Fibroblast of skin of left biceps (primary cell): ENCODE measurements around the gene FPR2.
"Not testable (repeated sequence)": the region's sequence is repeated elsewhere in the genome, so short reads cannot be mapped to it uniquely, and the experiment has no call there.

Source experiments
- DNase-seq, 2 experiments: peaks; one replicate each; pipeline ENCODE4 v3.0.0-alpha.2; 2013; ENCODE audit warnings: low read depth in 2 of 2

FPR2 gene

GRCh38 chr19:51739466-51740213 lies 21.3 kb upstream of the FPR2 start:
- no peak for DNase-seq

DNA sequence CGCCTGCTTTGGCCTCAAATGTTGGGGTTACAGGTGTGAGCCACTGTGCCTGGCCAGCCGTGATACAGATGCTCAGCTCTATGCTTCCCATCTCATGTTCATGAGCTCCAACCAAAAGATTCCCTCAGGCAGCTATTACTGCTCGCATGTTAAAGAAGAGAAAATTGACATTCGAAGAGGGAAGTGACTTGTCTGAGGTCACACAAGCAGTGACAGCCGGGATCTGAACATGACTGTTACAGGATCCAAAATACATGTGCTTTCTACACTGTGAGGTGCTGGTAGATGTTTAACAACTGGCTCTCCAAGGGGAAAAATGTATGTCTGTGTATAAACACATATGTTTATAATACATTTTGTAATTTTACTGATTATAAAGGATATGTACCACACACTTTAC lies 20.6 kb upstream of the FPR2 start:
- DNase-seq = no peak

GRCh38 chr19:51742789-51743188 lies 18.2 kb upstream of the FPR2 start:
- peak; percentile 45 to 46 for DNase-seq

DNA sequence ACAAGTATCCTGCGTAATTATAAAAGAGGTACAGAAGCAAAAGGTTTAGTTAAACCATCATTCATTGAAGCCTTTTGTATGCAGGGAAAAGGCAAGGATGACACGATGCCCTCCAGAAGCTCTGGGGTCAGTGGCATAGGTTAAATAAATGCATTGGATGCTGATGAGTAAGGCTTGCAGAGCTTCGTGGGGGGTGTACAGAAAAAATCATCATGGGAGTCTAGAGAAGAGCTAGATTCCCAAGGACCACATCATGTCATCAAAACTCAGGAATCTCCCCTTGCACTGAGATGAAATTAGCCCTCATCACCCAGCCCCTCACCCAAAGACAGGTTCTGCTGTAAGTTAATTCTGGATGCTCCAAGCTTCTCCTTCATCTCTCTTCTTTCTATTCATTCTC lies 17.6 kb upstream of the FPR2 start:
- no peak for DNase-seq

DNA sequence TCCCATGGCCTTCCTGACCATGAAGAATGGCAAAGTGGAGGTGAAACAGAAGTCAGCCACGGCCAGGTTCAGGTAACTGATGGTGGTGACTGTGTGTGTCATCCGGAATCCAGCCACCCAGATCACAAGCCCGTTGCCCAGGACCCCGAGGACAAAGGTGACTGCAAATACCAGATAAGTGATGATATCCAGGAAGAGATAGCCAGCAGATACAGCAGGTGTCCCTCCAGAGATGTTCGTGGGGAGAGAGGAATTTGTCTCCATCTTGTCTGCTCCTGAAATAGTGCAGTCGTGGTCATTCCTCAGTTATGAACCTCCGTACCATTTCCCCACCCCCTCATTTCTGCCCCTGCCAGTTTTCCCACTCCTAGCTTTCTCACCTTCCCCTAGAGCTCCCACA lies 14.2 kb upstream of the FPR2 start:
- DNase-seq = no peak

GRCh38 chr19:51749979-51750378 lies 11.0 kb upstream of the FPR2 start:
- DNase-seq = no peak

- DNase-seq = no peak
Observed at GRCh38 chr19:51750400-51751094, 10.4 kb upstream of the FPR2 start.

GRCh38 chr19:51751655-51752054 lies 9.3 kb upstream of the FPR2 start, which contains the start of gene FPR1:
TSS of gene FPR1 (minus strand) at chr19:51751878. CDS start at chr19:51746994, 4,884 bp downstream.
- no peak for DNase-seq

DNA sequence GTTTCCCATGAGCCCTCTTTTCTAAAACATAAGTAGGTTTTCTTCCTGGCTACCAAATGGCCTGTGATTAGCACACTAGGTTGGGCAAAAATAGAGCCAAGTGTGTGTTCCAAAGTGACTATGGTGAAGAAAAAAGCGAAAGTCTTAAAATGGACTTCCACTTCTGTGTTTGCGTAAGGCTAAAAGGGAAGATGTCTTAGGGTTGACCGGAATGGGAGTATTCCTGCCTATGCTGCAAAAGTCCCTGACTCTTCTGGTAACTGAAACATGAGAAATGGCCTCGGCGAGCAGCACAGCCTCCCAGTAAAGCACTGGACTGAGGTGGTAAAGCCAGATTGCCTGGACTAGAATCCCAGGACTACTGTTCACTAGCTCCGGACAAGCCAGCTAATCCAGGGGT lies 6.9 kb upstream of the FPR2 start:
- no peak for DNase-seq

GRCh38 chr19:51754770-51755169 lies 6.2 kb upstream of the FPR2 start:
- DNase-seq = no peak

DNA sequence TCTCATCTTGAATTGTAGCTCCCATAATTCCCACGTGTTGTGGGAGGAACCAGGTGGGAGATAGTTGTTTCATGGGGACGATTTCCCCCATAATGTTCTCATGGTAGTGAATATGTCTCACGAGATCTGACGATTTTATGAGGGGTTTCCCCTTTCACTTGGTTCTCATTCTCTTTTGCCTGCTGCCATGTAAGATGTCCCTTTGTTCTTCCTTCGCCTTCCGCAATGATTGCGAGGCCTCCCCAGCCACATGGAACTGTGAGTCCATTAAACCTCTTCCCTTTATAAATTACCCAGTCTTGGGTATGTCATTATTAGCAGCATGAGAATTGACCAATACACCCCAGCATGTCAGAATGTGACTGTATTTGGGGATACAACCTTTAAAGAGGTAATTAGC lies 5.4 kb upstream of the FPR2 start:
- no peak for DNase-seq

DNA sequence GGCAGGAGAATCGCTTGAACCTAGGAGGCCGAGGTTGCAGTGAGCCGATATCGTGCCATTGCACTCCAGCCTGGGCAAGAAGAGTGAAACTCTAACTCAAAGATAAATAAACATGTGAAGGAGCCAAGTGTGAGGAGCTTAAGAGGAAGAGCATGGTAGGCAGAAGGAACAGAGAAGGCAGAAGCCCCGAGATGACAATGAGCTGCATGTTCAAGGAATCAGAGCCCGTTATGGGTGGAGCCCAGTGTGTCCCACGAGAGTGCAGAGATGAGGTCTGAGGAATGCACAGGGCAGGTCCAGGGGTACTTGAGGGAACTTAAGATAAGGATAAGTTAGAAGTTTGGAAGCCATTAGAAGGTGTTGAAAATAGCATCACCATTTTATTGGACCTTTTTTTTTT lies 716 bp downstream of the FPR2 start:
- DNase-seq = no peak

DNA sequence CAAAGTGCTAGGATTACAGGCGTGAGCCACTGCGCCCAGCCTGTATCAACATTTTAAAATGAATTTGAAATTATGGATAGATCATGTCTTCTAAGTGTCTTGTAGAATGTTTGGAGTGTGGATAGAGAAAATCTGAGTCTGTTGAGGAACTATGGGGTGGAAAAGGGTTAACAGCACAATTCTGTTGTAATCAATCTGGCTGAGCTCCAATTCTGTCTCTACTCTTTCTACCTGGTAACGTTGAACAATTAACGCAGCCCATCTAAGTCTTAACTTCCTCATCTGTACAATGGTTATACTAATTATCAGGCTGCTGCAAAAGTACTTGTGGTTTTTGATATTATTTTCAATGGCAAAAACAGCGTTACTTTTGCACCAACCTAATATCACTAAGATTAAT lies 4.1 kb downstream of the FPR2 start:
- no peak for DNase-seq

- DNase-seq = no peak
Observed at GRCh38 chr19:51766461-51766860, 5.5 kb downstream of the FPR2 start.

DNA sequence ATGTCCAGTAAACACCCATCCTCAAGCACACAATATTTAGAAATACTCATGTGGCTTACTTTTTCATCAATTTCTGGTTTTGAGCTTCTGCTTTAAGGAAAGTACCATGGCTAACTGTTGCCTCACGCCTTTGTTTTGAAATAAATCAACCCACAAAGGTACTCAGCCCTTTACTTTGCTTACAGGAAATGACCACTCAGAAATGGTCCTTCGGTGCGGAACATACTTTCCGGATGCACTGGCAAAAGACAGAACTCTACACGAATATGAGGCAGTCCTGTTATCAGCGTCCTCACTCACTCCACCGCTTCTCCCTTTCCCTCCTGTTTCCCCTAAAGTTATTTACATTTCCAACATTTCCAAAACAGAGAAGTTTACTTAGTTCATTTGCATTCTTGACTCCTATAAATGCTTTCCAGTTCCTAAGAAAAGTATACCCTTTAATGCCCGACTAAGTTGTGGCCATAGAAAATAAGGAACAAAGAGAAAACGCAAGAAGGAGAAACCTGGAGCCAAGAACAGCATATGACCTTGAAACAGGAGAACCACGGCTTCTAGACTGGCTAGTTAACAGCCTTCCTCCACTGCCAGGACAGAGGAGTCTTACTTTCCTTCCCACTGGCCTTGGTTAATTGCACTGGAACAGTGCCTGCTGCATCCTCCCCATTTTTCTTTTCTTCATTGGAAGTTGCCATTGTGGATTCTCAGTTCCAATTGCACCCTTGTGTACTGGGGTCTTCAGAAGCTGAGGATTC lies 10.6 kb downstream of the FPR2 start:
- DNase-seq = no peak

- DNase-seq = no peak
Observed at GRCh38 chr19:51772977-51773376, 12.0 kb downstream of the FPR2 start.

- DNase-seq = not testable (repeated sequence)
Observed at GRCh38 chr19:51776561-51776960, 15.6 kb downstream of the FPR2 start.

DNA sequence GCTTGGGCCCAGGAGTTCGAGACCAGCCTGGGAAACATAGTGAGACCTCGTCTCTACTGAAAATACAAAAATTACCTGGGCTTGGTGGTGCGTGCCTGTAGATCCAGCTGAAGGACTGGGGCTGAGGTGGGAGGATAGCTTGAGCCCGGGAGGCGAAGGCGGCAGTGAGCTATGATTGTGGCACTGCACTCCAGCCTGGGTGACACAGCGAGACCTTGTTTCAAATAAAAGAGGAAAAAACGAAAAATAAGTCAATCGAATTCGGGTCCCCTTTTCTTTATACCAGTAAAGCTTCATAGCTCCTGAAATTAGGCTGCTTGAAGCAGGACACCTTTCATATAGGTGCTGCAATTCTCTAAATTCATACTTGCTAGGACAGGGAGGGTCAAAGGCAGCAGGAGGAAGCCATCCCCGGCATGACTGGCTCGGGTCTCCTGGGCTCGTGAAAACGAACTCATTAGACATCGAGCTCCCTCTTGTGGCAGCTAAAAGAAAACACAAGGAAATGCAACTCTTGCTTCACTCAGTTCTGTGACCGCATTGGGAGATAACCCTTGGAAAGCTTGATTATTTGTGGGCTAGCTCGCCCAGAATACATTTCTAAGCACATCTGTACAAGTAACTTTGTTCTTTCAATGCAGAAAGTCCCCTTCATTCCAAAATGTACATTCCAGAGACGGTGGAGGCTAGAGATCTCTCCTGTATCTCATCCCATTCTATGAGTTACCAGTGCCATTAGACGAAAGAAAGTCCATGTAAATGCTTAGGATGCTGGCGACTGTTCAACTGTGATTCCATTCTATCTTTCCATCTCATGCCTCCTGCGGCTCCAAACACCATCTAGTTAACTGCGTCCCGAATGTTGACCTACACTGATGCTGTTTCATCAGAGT lies 16.8 kb downstream of the FPR2 start:
- peak; percentile 44 to 45 for DNase-seq

- no peak for DNase-seq
Observed at GRCh38 chr19:51779181-51779580, 18.2 kb downstream of the FPR2 start.

- DNase-seq = no peak
Observed at GRCh38 chr19:51779703-51780102, 18.7 kb downstream of the FPR2 start.

DNA sequence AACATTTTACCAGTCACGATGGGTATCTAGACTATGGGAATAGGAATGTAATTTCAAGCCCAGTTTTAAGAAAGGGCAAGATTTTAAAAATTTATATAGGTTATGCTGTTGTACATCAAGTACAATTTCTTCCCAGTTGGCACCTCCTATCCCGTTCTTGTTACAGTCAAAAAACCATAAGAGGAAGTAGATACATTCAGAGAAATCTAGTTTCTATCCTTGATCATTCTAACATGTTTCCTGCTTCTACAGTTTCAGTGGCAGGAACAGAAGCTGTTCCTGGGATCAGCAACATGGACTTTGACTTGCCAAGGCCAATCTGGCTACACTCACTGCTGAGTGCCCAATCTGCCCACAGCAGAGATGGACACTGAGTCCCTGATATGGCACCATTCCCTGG lies 19.3 kb downstream of the FPR2 start:
- DNase-seq = no peak

DNA sequence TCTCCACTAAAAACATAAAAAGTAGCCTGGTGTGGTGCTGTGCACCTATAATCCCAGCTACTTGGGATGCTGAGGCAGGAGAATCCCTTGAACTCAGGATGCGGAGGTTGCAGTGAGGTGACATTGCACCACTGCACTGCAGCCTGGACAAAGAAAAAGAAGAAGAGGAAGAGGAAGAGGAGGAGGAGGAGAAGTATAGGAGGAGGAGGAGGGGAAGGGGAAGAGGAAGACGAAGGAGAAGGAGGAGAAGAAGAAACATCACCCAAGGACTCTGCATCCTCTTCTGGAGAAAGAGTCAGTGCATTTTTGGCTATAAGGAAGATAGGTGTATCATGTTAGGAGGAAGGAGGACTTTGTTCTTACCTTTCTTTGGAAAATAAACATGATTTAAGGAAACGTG lies 21.0 kb downstream of the FPR2 start:
- DNase-seq = no peak
